Measurements from ENCODE around the gene RAD51B.

The RAD51B gene

DNA sequence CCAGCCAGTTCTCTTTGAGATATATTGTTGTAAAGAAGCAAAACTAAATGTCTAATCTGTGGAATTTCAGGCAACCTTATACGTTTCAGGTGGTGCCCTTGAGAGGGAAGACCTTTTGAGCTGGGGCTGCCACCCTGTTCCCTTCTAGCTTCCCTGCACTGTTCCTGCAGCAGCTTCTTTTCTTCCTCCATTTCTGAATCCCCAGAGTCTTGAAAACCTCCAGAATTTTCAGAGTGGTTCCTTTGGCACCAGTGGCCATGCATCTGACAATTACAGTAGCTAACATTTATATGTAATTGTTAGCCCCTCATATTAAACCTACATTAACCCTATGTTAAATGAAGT lies 702.0 kb downstream of the RAD51B start:
- H3K4me1 Mint-ChIP-seq = peaks cover 39% of the 10 kb centered on the region
- H3K9me3 Mint-ChIP-seq = no peaks in the 10 kb centered on the region
- no peak overlapping the region for H3K4me3 Mint-ChIP-seq
- peak overlapping the region; percentile 70 for H3K27ac Mint-ChIP-seq
- H3K36me3 Mint-ChIP-seq = no peaks in the 10 kb centered on the region
- H3K27me3 Mint-ChIP-seq = no peaks in the 10 kb centered on the region
- no peak for ATAC-seq

DNA sequence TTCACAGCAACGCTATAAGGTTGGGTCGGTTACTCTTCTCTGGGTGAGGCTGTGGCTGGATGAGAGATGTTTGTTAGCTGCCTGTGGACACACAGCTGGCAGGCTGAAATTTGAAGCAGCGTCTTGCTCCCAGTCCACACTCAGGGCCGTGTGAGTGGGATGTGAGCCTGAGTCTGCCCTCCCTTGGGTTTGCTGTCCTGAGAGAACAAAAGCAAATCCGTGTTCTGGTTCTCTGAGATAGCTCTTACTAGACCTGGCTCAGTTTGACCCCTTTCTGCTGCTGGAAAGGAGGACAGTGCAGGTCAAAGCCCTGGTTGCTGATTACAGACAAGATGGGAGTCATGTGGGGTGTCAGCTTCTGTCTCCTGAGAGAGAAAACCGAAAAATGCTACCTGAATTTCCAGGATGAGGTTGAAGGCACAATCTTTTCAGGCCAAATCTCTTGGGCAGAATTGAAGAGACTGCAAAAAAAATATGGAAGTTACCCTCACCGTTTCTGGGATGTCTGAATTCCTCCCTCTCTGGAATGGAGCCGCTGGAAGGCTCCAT lies 702.5 kb downstream of the RAD51B start:
- Mint-ChIP-seq H3K4me3 (no peak overlapping the region), H3K27ac (peak overlapping the region; percentile 70)
- ATAC-seq = no peak

DNA sequence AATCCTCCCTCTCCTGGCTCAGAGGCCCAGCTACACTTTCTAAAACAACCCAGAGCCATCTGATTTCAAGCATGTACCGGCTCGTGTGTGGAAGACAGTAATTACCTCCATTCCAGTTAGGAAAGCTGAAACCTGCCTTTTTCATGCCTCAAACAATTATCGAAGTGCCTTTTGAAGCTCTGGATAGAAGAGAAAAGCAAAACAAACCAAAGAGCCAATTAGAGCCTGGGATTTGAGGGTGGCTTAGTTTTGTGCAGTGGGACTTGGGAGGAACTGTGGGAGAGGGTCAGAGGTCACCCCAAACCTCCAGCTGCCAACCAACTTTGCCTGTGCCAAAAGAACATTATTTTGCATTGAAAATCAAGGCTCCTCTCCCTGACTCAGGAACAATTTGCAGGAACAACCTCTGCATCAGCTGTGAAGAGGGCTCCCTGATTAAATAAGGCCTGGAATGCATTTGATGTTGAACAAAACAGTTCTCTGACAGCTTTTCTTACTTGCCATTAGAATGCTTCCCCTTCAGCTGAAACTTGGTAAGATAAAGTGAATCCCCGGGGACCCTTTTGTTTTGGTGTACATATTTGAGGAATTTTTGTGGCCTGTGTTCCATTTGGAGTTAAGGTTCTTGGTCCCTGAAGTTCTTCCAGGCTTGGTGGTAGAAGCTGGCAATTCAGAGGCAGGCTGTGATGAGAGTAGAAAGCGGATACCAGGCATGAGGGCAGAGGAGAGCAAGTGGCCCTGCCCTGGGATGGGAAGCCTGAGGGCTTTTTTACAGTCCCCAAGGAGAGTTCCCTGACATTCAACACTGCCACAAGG lies 703.1 kb downstream of the RAD51B start:
- ATAC-seq = no peak
- no peaks in the 10 kb centered on the region for H3K36me3 Mint-ChIP-seq
- no peaks in the 10 kb centered on the region for H3K9me3 Mint-ChIP-seq
- H3K27ac Mint-ChIP-seq = peak overlapping the region; percentile 70
- H3K4me3 Mint-ChIP-seq = no peak overlapping the region
- H3K27me3 Mint-ChIP-seq = no peaks in the 10 kb centered on the region
- peaks cover 51% of the 10 kb centered on the region for H3K4me1 Mint-ChIP-seq

More for the DNA sequence above, 702.5 kb downstream of the RAD51B start:
- no peaks in the 10 kb centered on the region for H3K9me3 Mint-ChIP-seq
- peaks cover 44% of the 10 kb centered on the region for H3K4me1 Mint-ChIP-seq
- no peaks in the 10 kb centered on the region for H3K36me3 Mint-ChIP-seq
- no peaks in the 10 kb centered on the region for H3K27me3 Mint-ChIP-seq

DNA sequence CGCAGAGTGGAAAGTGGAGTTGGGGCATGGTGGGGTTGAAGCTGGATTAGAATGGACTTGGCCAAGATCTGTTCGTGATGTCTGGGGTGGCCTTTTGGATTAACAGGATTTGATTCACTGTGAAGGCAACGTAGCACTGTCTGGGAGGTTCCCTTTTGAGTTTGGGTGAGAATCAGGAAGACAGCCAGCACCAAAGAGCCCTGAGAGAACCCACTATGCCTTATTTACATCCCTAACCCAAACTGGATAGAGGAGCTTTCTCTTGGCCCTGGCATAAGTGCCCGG lies 703.7 kb downstream of the RAD51B start:
- ATAC-seq = no peak
- H3K27ac Mint-ChIP-seq = peak overlapping the region; percentile 70
- no peaks in the 10 kb centered on the region for H3K27me3 Mint-ChIP-seq
- H3K9me3 Mint-ChIP-seq = no peaks in the 10 kb centered on the region
- no peak overlapping the region for H3K4me3 Mint-ChIP-seq
- peaks cover 57% of the 10 kb centered on the region for H3K4me1 Mint-ChIP-seq
- no peaks in the 10 kb centered on the region for H3K36me3 Mint-ChIP-seq

DNA sequence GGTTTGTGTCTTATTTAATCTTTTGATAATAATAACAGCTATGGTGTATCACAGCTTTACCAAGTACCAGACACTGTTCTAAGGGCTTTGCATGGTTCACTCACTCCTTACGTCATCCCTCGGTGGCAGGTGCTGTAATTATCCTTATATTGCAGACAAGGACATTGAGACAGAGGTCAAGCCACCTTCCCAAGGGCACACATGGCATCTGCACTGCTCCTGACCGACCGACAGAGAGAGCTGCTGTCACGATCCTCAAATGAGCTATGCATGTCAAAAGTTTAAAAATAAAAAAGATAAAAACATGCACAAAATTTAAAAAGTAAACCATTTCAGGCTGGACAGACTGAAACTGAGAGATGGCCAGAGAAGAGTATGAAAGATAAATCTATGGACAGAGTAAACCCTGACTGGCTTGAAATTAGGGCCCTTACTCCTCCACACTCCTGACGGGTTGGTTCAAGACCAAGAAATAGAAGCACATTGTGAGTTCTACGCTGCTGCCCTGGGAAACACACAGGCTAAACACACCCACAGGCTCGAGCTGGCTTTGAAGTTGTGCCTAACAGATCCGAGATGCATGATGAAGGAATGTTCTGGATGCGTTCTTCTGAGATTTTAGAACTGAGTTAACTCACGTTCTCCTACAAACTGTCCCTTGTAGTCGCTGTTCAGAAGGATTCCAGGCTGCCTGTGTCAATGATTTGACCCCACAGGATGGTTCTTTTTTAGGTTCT lies 704.6 kb downstream of the RAD51B start:
- peaks cover 55% of the 10 kb centered on the region for H3K4me1 Mint-ChIP-seq
- ATAC-seq = no peak
- H3K27me3 Mint-ChIP-seq = no peaks in the 10 kb centered on the region
- H3K27ac Mint-ChIP-seq = peak overlapping the region; percentile 70
- H3K4me3 Mint-ChIP-seq = no peak overlapping the region
- H3K36me3 Mint-ChIP-seq = no peaks in the 10 kb centered on the region
- H3K9me3 Mint-ChIP-seq = no peaks in the 10 kb centered on the region

DNA sequence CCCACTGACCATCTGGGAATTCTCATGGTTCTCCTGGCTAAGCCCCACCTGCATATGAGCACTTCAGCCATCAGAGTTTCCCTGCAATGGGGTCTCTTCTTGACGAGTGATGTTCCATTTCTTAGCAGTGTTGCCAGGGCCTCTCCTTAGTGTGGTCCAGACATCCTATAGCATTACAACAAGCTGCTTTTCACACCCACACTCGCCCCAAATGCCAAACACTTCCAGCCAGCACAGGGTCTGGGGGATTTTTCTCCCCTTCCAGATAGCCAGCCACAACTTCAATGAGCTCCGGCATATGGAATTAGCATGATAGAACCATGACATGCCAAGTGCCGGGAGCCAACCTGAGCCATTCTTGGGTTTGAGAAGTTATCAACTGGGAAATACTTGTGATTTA lies 705.9 kb downstream of the RAD51B start:
- H3K4me1 Mint-ChIP-seq = peaks cover 42% of the 10 kb centered on the region
- no peak overlapping the region for H3K4me3 Mint-ChIP-seq
- ATAC-seq = no peak

DNA sequence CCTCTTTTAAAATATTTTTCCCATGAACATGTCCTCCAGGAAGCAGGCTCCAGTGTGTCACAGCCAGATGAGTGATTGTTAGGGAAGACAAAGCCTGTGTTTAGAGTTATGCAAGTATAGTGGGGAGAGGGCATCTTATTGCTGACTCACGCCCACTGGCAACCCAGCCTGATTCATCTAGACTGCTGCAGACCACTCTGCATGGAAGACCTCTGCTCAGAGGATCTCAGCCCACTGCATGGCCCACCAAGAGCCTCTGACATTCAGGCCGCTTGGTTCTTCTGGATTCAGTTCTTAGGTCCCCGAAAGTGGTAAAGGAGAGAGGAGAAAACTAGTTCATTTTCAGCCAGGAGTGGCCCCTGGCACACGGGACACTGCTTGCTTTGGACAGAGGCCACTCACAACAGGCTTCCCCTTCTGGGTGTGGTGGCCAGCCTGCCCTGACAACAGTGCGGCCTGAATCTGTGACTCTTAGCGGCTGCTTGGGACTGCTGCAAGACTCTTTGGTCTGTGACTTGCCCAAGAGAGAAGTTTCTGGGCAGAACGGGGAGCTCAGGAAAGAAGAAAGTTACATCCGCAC lies 707.0 kb downstream of the RAD51B start:
- no peak for ATAC-seq
- H3K4me1 Mint-ChIP-seq = peaks cover 35% of the 10 kb centered on the region
- H3K27ac Mint-ChIP-seq = no peak overlapping the region
- no peaks in the 10 kb centered on the region for H3K27me3 Mint-ChIP-seq
- peaks cover 7% of the 10 kb centered on the region for H3K36me3 Mint-ChIP-seq
- peaks cover 4% of the 10 kb centered on the region for H3K9me3 Mint-ChIP-seq
- H3K4me3 Mint-ChIP-seq = no peak overlapping the region

More for the DNA sequence above, 705.9 kb downstream of the RAD51B start:
- Mint-ChIP-seq H3K27ac (no peak overlapping the region), H3K9me3 (no peaks in the 10 kb centered on the region), H3K27me3 (no peaks in the 10 kb centered on the region), H3K36me3 (no peaks in the 10 kb centered on the region)

DNA sequence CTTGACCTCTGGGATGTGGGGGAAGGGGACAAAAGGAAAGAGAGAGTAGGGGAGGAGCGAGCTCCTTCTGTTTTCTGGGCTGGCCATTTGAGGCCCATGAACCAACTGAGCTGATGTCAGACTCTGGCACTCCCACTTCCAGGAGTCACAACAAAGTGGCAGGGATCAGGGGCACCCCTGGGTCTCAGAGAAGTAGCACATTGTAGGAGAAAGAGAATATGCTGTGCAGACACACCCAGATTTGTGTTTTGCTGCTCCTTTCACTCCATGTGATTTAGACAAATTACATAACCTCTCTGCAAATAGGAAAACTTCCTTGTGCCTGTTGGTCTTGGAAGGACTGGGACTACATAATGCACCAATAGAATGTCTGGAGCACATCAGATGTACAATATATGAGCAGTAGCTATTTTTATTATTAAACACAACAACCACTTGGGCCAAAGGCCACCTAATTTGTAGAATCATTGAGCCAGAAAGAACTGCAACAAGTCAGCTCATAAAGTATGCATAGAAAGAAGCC lies 707.8 kb downstream of the RAD51B start:
- peaks cover 4% of the 10 kb centered on the region for H3K9me3 Mint-ChIP-seq
- H3K36me3 Mint-ChIP-seq = peaks cover 7% of the 10 kb centered on the region
- H3K27me3 Mint-ChIP-seq = no peaks in the 10 kb centered on the region
- no peak for ATAC-seq
- H3K4me3 Mint-ChIP-seq = no peak overlapping the region
- H3K4me1 Mint-ChIP-seq = peaks cover 32% of the 10 kb centered on the region
- peak overlapping the region; percentile 33 for H3K27ac Mint-ChIP-seq

DNA sequence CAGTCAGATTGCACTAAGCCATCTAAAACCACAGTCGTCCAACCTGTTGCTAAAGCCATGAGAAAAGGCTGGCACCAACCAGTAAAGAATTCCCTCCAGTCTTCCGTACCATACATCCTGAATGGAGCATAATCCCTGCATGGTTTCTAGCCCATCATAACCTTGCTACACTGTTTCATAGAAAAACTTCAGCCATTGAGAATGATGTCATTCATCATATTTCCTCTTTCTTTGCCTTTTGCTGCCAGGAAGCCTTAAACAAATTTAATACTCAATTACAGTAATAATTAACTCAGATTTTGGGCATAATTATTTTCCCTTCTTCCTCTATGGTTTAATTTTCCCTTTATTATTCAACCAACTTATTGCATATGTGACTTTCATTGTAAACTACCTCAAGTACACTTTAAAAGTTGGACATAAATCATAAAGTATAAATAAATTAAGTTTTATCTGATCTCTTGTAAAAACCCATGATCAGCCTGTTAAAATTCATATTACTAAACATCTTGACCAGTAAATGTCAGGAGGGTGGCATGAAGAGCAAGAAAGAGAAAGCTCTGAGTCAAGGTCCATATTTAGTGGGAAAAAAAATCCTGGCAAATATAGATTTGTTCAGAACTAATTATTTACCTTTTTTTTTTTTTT lies 708.6 kb downstream of the RAD51B start:
- peaks cover 24% of the 10 kb centered on the region for H3K4me1 Mint-ChIP-seq
- H3K9me3 Mint-ChIP-seq = peaks cover 4% of the 10 kb centered on the region
- peak overlapping the region; percentile 33 for H3K27ac Mint-ChIP-seq
- H3K27me3 Mint-ChIP-seq = no peaks in the 10 kb centered on the region
- H3K4me3 Mint-ChIP-seq = no peak overlapping the region
- ATAC-seq = no peak
- H3K36me3 Mint-ChIP-seq = peaks cover 7% of the 10 kb centered on the region

DNA sequence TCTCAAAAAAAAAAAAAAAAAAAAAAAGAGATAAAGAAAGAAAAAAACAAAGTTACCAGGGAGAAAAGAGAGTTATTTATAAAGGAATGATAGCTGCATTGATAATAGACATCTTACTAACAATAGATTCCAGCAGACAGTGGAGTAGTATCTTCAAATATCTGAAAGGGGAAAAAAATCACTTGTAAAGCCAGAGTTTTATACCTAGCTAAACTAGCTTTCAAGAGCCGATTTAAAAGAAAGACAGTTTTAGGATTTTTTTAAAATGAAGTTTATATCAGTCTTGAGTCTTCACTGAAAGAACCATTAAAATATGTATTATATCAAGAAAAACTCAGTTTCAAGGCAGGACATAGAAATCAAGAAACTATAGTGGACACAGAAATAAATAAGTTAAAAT lies 710.9 kb downstream of the RAD51B start:
- peaks cover 7% of the 10 kb centered on the region for H3K36me3 Mint-ChIP-seq
- no peak for ATAC-seq
- no peaks in the 10 kb centered on the region for H3K27me3 Mint-ChIP-seq
- peaks cover 8% of the 10 kb centered on the region for H3K9me3 Mint-ChIP-seq
- no peak overlapping the region for H3K4me3 Mint-ChIP-seq
- peaks cover 18% of the 10 kb centered on the region for H3K4me1 Mint-ChIP-seq
- H3K27ac Mint-ChIP-seq = no peak overlapping the region

DNA sequence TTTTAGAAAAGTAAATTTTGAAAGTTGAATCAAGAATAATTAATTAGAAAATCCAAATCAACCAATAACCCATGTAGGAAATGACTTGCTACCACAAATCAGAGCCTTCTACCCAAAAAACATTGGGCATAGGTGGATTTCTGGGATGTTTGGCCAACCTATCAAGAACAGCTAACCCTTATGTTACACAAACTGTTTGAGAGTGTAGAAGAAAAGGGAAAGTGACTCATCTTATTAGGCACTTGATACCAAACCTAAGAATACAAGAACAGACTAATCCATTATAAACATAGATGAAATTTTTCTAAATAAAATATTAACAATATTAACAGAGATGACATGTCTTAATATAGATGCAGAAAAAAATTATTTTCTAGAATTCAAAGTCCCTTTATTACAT lies 712.9 kb downstream of the RAD51B start:
- no peak for ATAC-seq
- H3K4me3 Mint-ChIP-seq = no peak overlapping the region
- H3K27me3 Mint-ChIP-seq = no peaks in the 10 kb centered on the region
- H3K36me3 Mint-ChIP-seq = peaks cover 7% of the 10 kb centered on the region
- no peak overlapping the region for H3K27ac Mint-ChIP-seq
- H3K4me1 Mint-ChIP-seq = peaks cover 8% of the 10 kb centered on the region
- H3K9me3 Mint-ChIP-seq = peaks cover 8% of the 10 kb centered on the region

DNA sequence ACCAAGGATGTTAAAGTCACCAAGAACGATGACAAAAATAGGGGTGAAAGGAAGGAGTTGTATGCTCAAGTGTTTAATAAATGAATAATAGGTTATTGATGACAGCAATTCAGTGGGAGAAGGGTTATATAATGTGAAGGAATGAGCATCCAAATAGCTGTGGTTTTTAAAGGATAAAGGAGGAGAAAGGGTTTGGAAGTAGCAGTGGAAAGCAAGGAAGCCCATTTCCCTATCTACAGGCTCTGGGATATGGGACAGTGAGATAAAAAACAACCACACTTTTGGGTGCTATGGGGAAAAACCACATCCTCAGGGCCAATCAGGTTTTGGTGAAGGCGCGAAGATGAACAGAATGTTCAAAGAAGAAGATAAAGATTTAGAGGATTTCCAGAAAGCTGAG lies 714.7 kb downstream of the RAD51B start:
- ATAC-seq = no peak
- H3K4me3 Mint-ChIP-seq = no peak overlapping the region
- H3K4me1 Mint-ChIP-seq = peaks cover 6% of the 10 kb centered on the region
- H3K27me3 Mint-ChIP-seq = no peaks in the 10 kb centered on the region
- H3K27ac Mint-ChIP-seq = peak overlapping the region; percentile 5
- H3K9me3 Mint-ChIP-seq = peaks cover 8% of the 10 kb centered on the region
- peaks cover 7% of the 10 kb centered on the region for H3K36me3 Mint-ChIP-seq

DNA sequence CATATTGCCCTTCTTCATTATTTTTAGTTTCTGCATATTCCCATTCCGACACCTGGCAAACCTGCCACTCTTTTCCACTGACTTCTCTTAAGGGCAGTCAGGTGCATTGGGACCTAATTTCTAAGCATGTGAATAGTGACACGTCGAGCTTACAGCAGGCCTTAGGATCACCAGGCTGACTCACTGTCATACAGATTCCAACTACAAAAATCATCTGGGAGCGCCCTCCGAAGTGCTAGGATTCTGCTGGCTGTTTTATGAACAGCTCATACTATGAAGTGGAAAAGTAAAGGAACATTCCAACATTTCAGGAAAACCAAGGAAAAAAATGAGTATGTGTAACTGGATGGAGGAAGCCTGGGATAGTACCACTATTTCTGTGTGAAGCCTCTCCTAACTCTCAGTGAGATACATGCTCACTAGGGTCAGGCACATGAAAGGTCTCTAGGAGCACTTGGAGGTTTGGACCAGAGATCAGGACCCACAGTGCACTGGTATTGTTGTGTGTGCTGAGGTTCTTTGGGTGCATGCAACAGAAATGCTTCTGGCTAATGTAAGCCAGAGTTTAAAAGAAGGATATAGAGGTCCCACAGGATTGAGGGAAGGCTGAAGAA lies 715.9 kb downstream of the RAD51B start:
- ATAC-seq = no peak
- H3K4me1 Mint-ChIP-seq = peaks cover 8% of the 10 kb centered on the region

DNA sequence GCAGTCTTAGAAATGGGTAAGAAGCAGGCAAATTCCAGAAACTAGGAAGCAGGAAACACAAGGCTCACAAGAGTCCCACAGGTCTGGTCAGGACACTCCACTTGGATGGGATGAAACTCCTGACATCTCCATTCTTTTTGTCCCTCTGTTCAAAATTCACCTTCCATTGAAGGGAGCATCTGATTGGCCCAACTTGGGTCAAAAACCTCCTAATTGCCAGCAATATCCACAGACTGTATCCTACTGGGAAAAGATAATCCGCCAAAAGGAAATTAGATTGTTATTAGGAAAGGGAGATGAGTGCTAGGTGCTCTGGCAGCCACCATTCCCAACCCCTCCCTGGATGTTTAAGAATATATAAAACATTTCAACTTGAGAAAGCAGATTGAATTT lies 716.4 kb downstream of the RAD51B start:
- no peak for ATAC-seq
- peaks cover 5% of the 10 kb centered on the region for H3K9me3 Mint-ChIP-seq
- no peak overlapping the region for H3K4me3 Mint-ChIP-seq
- H3K36me3 Mint-ChIP-seq = peaks cover 9% of the 10 kb centered on the region
- H3K4me1 Mint-ChIP-seq = peaks cover 8% of the 10 kb centered on the region
- no peak overlapping the region for H3K27ac Mint-ChIP-seq
- no peaks in the 10 kb centered on the region for H3K27me3 Mint-ChIP-seq

More for the DNA sequence above, 715.9 kb downstream of the RAD51B start:
- Mint-ChIP-seq H3K27ac (no peak overlapping the region), H3K9me3 (peaks cover 8% of the 10 kb centered on the region), H3K36me3 (peaks cover 13% of the 10 kb centered on the region), H3K27me3 (no peaks in the 10 kb centered on the region), H3K4me3 (no peak overlapping the region)

DNA sequence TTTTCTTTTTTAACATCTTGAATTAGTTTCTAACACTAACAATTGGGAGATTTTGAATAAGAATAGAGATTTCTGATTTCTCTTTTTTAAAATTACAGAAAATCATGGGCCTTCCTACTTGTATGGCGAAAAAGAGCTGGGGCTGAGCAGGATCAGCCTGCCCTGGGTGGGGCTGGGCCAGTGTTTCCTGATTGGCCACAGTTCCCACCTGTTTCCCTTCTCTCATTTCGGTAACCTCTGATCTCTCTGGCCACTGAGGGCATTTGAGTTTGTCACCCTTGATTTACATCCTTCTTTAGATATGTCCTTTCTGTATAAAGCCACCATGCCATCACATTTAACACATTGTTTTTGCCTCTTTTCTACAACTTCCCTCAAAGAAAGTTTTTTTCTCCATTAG lies 719.1 kb downstream of the RAD51B start:
- Mint-ChIP-seq H3K9me3 (peaks cover 4% of the 10 kb centered on the region), H3K36me3 (peaks cover 6% of the 10 kb centered on the region), H3K4me3 (no peak overlapping the region), H3K27me3 (no peaks in the 10 kb centered on the region), H3K27ac (peak overlapping the region; percentile 41), H3K4me1 (peaks cover 8% of the 10 kb centered on the region)
- no peak for ATAC-seq
